ENCODE measurements around the gene ZNF70.

ZNF70 gene

GRCh38 chr22:23763954-23764353 is 13.0 kb upstream of the ZNF70 start:
- no peaks in the 10 kb centered on the region for H3K27me3 Mint-ChIP-seq (ENCODE audit: low read depth, poor library complexity)
- peaks cover 48% of the 10 kb centered on the region for H3K4me1 Mint-ChIP-seq
- H3K27ac Mint-ChIP-seq: no peak overlapping the region
- no peaks in the 10 kb centered on the region for H3K36me3 Mint-ChIP-seq (ENCODE audit: low read depth)
- no peaks in the 10 kb centered on the region for H3K9me3 Mint-ChIP-seq
- no peak for DNase-seq
- peak overlapping the region; percentile 68 for H3K4me3 Mint-ChIP-seq
- no peak for TF ChIP-seq CTCF (IDR thresholded peaks at IDR 0.05)

GRCh38 chr22:23763579-23763945 is 12.7 kb upstream of the ZNF70 start:
- H3K9me3 Mint-ChIP-seq: no peaks in the 10 kb centered on the region
- peak; percentile 68 for DNase-seq
- no peak overlapping the region for H3K27ac Mint-ChIP-seq
- peaks cover 46% of the 10 kb centered on the region for H3K4me1 Mint-ChIP-seq
- no peaks in the 10 kb centered on the region for H3K36me3 Mint-ChIP-seq (ENCODE audit: low read depth)
- peaks cover 3% of the 10 kb centered on the region for H3K27me3 Mint-ChIP-seq (ENCODE audit: low read depth, poor library complexity)
- TF ChIP-seq CTCF (IDR thresholded peaks at IDR 0.05): no peak
- H3K4me3 Mint-ChIP-seq: peak overlapping the region; percentile 68

- H3K36me3 Mint-ChIP-seq (ENCODE audit: low read depth): no peaks in the 10 kb centered on the region
- no peak for TF ChIP-seq CTCF (IDR thresholded peaks at IDR 0.05)
- H3K27me3 Mint-ChIP-seq (ENCODE audit: low read depth, poor library complexity): peaks cover 4% of the 10 kb centered on the region
- H3K9me3 Mint-ChIP-seq: no peaks in the 10 kb centered on the region
- peaks cover 46% of the 10 kb centered on the region for H3K4me1 Mint-ChIP-seq
- H3K4me3 Mint-ChIP-seq: peak within 1 kb of the TSS; percentile 68
- DNase-seq: peak; percentile 54
- peak within 1 kb of the TSS; percentile 39 for H3K27ac Mint-ChIP-seq
Measured at GRCh38 chr22:23762842-23763578, 12.1 kb upstream of the ZNF70 start, which contains the start of gene C22orf15. Gene C22orf15 (plus strand): TSS chr22:23762990. CDS start chr22:23763307, 317 bp downstream.

GRCh38 chr22:23760056-23760455 is 9.1 kb upstream of the ZNF70 start:
- no peak for DNase-seq
- H3K4me3 Mint-ChIP-seq: no peak overlapping the region
- peaks cover 41% of the 10 kb centered on the region for H3K4me1 Mint-ChIP-seq
- H3K27me3 Mint-ChIP-seq (ENCODE audit: low read depth, poor library complexity): peaks cover 7% of the 10 kb centered on the region
- TF ChIP-seq CTCF (IDR thresholded peaks at IDR 0.05): no peak
- no peak overlapping the region for H3K27ac Mint-ChIP-seq
- no peaks in the 10 kb centered on the region for H3K9me3 Mint-ChIP-seq
- no peaks in the 10 kb centered on the region for H3K36me3 Mint-ChIP-seq (ENCODE audit: low read depth)

DNA sequence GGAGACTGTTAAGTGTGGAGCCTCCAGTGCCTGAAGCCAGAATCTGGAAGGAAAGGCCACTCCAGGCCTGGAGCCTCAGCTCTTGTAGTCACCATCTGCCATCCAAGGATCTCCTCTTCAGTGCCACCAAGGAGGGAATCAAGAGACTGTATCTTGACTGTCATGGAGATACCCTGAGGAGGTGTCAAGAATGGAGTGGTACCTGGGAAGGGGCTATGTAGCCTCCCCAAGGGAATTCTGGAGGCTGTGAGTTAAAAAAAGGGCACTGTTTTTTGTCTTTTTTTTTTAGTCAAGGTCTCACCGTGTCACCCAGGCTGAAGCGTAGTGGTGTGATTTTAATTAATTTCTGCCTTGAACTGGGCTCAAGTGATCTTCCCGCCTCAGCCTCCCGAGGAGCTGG is 8.7 kb upstream of the ZNF70 start:
- DNase-seq: no peak
- TF ChIP-seq CTCF (IDR thresholded peaks at IDR 0.05): no peak
- Mint-ChIP-seq H3K27me3 (ENCODE audit: low read depth, poor library complexity) (peaks cover 7% of the 10 kb centered on the region), H3K4me3 (no peak overlapping the region), H3K27ac (no peak overlapping the region), H3K36me3 (ENCODE audit: low read depth) (no peaks in the 10 kb centered on the region), H3K4me1 (peaks cover 41% of the 10 kb centered on the region), H3K9me3 (no peaks in the 10 kb centered on the region)

GRCh38 chr22:23756891-23757290 is 6.0 kb upstream of the ZNF70 start:
- Mint-ChIP-seq H3K9me3 (no peaks in the 10 kb centered on the region), H3K27ac (no peak overlapping the region), H3K36me3 (ENCODE audit: low read depth) (no peaks in the 10 kb centered on the region), H3K4me1 (peaks cover 29% of the 10 kb centered on the region), H3K4me3 (no peak overlapping the region), H3K27me3 (ENCODE audit: low read depth, poor library complexity) (peaks cover 13% of the 10 kb centered on the region)
- no peak for TF ChIP-seq CTCF (IDR thresholded peaks at IDR 0.05)
- DNase-seq: no peak
